ENCODE measurements around the gene CAMSAP1.

Gene CAMSAP1

GRCh38 chr9:135792268-135793128 is 114.8 kb downstream of the CAMSAP1 start:
- DNase-seq (ENCODE audit: low read depth in 2 of 2) = no peak

GRCh38 chr9:135791431-135792267 is 115.7 kb downstream of the CAMSAP1 start:
- DNase-seq (ENCODE audit: low read depth in 2 of 2) = no peak

GRCh38 chr9:135790850-135791249 is 116.5 kb downstream of the CAMSAP1 start:
- DNase-seq (ENCODE audit: low read depth in 2 of 2) = no peak

GRCh38 chr9:135790356-135790755 is 117.0 kb downstream of the CAMSAP1 start:
- DNase-seq (ENCODE audit: low read depth in 2 of 2) = no peak

GRCh38 chr9:135789838-135790291 is 117.5 kb downstream of the CAMSAP1 start:
- DNase-seq (ENCODE audit: low read depth in 2 of 2) = no peak

GRCh38 chr9:135788576-135789300 is 118.6 kb downstream of the CAMSAP1 start:
- no peak for DNase-seq (ENCODE audit: low read depth in 2 of 2)

- DNase-seq (ENCODE audit: low read depth in 2 of 2) = no peak
Measured at GRCh38 chr9:135787776-135788575, 119.4 kb downstream of the CAMSAP1 start.

GRCh38 chr9:135787317-135787716 is 120.0 kb downstream of the CAMSAP1 start:
- DNase-seq (ENCODE audit: low read depth in 2 of 2) = no peak

- no peak for DNase-seq (ENCODE audit: low read depth in 2 of 2)
Measured at GRCh38 chr9:135786146-135786690, 121.1 kb downstream of the CAMSAP1 start.

- DNase-seq (ENCODE audit: low read depth in 2 of 2) = no peak
Measured at GRCh38 chr9:135785013-135785575, 122.3 kb downstream of the CAMSAP1 start.

- DNase-seq (ENCODE audit: low read depth in 2 of 2) = no peak
Measured at GRCh38 chr9:135783540-135784245, 123.7 kb downstream of the CAMSAP1 start.

GRCh38 chr9:135782946-135783345 is 124.4 kb downstream of the CAMSAP1 start:
- no peak for DNase-seq (ENCODE audit: low read depth in 2 of 2)

- no peak for DNase-seq (ENCODE audit: low read depth in 2 of 2)
Measured at GRCh38 chr9:135780626-135781025, 126.7 kb downstream of the CAMSAP1 start.

GRCh38 chr9:135780086-135780485 is 127.3 kb downstream of the CAMSAP1 start:
- no peak for DNase-seq (ENCODE audit: low read depth in 2 of 2)

GRCh38 chr9:135779571-135779970 is 127.8 kb downstream of the CAMSAP1 start:
- DNase-seq (ENCODE audit: low read depth in 2 of 2) = no peak

GRCh38 chr9:135778421-135778820 is 128.9 kb downstream of the CAMSAP1 start:
- DNase-seq (ENCODE audit: low read depth in 2 of 2) = no peak

GRCh38 chr9:135777623-135778177 is 129.6 kb downstream of the CAMSAP1 start:
- DNase-seq (ENCODE audit: low read depth in 2 of 2) = no peak

GRCh38 chr9:135776893-135777622 is 130.3 kb downstream of the CAMSAP1 start:
- no peak for DNase-seq (ENCODE audit: low read depth in 2 of 2)

GRCh38 chr9:135775911-135776310 is 131.4 kb downstream of the CAMSAP1 start:
- DNase-seq (ENCODE audit: low read depth in 2 of 2) = no peak

All from stimulated activated CD8-positive, alpha-beta memory T cell treated with anti-CD3 and anti-CD28 coated beads, Interleukin-15, amount 100 ng/mL, for 4 hours (primary cell).